ENCODE data around the gene NECTIN4.

DNA sequence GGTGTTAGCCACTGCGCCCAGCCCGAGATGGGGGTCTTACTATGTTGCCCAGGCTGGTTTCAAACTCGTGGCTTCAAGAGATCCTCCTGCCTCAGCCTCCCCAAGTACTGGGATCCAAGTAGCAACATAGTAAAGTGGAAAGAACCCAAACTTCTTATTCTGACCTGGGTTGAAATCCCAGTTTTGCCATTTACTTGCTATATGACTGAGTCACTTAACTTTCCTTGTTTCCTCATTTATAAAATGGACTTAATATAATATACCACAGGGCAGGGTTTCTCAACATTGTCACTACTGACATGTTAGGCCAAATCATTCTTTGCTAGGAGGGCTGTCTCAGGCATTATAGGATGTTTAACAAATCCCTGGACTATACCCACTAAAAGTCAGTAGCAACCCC, 21.8 kb upstream of the NECTIN4 start:
- no peak for TF ChIP-seq POLR2AphosphoS5 (IDR thresholded peaks at IDR 0.05; ENCODE audit: low read depth, low read length)
- TF ChIP-seq, protein P1, sequence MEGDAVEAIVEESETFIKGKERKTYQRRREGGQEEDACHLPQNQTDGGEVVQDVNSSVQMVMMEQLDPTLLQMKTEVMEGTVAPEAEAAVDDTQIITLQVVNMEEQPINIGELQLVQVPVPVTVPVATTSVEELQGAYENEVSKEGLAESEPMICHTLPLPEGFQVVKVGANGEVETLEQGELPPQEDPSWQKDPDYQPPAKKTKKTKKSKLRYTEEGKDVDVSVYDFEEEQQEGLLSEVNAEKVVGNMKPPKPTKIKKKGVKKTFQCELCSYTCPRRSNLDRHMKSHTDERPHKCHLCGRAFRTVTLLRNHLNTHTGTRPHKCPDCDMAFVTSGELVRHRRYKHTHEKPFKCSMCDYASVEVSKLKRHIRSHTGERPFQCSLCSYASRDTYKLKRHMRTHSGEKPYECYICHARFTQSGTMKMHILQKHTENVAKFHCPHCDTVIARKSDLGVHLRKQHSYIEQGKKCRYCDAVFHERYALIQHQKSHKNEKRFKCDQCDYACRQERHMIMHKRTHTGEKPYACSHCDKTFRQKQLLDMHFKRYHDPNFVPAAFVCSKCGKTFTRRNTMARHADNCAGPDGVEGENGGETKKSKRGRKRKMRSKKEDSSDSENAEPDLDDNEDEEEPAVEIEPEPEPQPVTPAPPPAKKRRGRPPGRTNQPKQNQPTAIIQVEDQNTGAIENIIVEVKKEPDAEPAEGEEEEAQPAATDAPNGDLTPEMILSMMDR (IDR thresholded peaks at IDR 0.05; ENCODE audit: control extremely low read depth in 1 of 3, insufficient read depth in 1 of 3, low read depth in 1 of 3, low read length in 3 of 3), result no peak
- TF ChIP-seq RAD21 (IDR thresholded peaks at IDR 0.05 in 1 of 2, conservative IDR thresholded peaks at IDR 0.05 in 1 of 2; ENCODE audit: low read depth in 2 of 2, low read length in 2 of 2), result no peak
- TF ChIP-seq CBX5 (IDR thresholded peaks at IDR 0.05; ENCODE audit: low read depth, low read length), result no peak
- no peak for TF ChIP-seq KDM1A (IDR thresholded peaks at IDR 0.05; ENCODE audit: borderline replicate concordance, low read length)
- TF ChIP-seq RBBP5 (IDR thresholded peaks at IDR 0.05; ENCODE audit: borderline replicate concordance, low read depth, low read length), result no peak
- TF ChIP-seq, protein P2, sequence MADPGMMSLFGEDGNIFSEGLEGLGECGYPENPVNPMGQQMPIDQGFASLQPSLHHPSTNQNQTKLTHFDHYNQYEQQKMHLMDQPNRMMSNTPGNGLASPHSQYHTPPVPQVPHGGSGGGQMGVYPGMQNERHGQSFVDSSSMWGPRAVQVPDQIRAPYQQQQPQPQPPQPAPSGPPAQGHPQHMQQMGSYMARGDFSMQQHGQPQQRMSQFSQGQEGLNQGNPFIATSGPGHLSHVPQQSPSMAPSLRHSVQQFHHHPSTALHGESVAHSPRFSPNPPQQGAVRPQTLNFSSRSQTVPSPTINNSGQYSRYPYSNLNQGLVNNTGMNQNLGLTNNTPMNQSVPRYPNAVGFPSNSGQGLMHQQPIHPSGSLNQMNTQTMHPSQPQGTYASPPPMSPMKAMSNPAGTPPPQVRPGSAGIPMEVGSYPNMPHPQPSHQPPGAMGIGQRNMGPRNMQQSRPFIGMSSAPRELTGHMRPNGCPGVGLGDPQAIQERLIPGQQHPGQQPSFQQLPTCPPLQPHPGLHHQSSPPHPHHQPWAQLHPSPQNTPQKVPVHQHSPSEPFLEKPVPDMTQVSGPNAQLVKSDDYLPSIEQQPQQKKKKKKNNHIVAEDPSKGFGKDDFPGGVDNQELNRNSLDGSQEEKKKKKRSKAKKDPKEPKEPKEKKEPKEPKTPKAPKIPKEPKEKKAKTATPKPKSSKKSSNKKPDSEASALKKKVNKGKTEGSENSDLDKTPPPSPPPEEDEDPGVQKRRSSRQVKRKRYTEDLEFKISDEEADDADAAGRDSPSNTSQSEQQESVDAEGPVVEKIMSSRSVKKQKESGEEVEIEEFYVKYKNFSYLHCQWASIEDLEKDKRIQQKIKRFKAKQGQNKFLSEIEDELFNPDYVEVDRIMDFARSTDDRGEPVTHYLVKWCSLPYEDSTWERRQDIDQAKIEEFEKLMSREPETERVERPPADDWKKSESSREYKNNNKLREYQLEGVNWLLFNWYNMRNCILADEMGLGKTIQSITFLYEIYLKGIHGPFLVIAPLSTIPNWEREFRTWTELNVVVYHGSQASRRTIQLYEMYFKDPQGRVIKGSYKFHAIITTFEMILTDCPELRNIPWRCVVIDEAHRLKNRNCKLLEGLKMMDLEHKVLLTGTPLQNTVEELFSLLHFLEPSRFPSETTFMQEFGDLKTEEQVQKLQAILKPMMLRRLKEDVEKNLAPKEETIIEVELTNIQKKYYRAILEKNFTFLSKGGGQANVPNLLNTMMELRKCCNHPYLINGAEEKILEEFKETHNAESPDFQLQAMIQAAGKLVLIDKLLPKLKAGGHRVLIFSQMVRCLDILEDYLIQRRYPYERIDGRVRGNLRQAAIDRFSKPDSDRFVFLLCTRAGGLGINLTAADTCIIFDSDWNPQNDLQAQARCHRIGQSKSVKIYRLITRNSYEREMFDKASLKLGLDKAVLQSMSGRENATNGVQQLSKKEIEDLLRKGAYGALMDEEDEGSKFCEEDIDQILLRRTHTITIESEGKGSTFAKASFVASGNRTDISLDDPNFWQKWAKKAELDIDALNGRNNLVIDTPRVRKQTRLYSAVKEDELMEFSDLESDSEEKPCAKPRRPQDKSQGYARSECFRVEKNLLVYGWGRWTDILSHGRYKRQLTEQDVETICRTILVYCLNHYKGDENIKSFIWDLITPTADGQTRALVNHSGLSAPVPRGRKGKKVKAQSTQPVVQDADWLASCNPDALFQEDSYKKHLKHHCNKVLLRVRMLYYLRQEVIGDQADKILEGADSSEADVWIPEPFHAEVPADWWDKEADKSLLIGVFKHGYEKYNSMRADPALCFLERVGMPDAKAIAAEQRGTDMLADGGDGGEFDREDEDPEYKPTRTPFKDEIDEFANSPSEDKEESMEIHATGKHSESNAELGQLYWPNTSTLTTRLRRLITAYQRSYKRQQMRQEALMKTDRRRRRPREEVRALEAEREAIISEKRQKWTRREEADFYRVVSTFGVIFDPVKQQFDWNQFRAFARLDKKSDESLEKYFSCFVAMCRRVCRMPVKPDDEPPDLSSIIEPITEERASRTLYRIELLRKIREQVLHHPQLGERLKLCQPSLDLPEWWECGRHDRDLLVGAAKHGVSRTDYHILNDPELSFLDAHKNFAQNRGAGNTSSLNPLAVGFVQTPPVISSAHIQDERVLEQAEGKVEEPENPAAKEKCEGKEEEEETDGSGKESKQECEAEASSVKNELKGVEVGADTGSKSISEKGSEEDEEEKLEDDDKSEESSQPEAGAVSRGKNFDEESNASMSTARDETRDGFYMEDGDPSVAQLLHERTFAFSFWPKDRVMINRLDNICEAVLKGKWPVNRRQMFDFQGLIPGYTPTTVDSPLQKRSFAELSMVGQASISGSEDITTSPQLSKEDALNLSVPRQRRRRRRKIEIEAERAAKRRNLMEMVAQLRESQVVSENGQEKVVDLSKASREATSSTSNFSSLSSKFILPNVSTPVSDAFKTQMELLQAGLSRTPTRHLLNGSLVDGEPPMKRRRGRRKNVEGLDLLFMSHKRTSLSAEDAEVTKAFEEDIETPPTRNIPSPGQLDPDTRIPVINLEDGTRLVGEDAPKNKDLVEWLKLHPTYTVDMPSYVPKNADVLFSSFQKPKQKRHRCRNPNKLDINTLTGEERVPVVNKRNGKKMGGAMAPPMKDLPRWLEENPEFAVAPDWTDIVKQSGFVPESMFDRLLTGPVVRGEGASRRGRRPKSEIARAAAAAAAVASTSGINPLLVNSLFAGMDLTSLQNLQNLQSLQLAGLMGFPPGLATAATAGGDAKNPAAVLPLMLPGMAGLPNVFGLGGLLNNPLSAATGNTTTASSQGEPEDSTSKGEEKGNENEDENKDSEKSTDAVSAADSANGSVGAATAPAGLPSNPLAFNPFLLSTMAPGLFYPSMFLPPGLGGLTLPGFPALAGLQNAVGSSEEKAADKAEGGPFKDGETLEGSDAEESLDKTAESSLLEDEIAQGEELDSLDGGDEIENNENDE (IDR thresholded peaks at IDR 0.05; ENCODE audit: insufficient replicate concordance, low read length), result no peak
- no peak for TF ChIP-seq SAP30 (IDR thresholded peaks at IDR 0.05; ENCODE audit: insufficient read depth, insufficient replicate concordance, low read length)
- no peak for TF ChIP-seq ASH2L (IDR thresholded peaks at IDR 0.05; ENCODE audit: low read length)
- TF ChIP-seq RXRA (IDR thresholded peaks at IDR 0.05; ENCODE audit: insufficient read depth, low read depth, low read length), result no peak
